Measurements from ENCODE around the gene DAO. TPM values are rescaled to one million over a fixed set of nuclear protein-coding genes. Genes with fewer than 3 reads are reported as not detected.

DAO gene
- total RNA-seq, 1 donor from 2014 or later: not detected

DNA sequence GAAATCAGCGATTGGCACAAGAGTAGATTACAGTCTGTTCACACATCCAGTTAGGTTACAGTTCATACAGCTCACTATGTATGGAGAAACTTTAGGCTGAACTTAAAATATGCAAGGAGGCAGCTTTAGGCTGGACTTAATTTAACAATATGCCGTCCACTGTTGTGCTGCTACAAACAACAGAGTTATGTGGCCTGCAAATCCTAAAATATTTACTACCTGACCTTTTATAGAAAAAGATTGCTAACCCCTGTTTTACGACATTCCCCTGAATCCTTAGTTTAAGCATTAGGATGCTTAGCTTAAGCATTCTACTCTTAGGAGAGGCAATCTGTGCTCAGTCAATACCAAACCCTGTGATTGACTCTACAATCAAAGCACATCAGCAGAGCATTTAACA, 50.9 kb downstream of the DAO start:
- no peaks in the 10 kb centered on the region for H3K9me3 Mint-ChIP-seq (ENCODE audit: low read depth)
- no peaks in the 10 kb centered on the region for H3K36me3 Mint-ChIP-seq (ENCODE audit: insufficient read depth)
- no peak overlapping the region for H3K27ac Mint-ChIP-seq

DNA sequence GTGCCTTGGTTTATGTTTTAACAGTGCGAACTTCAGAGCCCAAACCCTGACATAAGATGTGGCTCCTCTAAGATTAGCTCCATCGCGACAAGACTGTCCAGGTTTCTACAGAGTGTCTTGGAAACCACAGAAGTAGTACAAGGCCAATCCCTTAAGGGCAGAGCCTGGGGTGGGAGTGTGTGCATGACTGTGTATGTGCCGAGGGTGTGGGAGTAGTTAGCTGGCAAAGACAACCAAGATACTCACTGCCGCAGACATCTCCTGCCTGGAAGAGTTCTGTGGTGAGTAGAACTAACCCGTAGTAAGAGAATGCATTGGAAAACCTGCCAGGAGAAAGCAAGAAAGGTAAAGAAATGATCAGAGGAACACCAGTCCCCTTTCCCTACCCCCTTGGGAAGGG, 54.1 kb downstream of the DAO start:
- no peak for DNase-seq (ENCODE audit: low spot score, unreplicated experiment)
- Mint-ChIP-seq H3K4me3 (ENCODE audit: low read depth) (no peak overlapping the region), H3K9me3 (ENCODE audit: low read depth) (no peaks in the 10 kb centered on the region), H3K27ac (no peak overlapping the region), H3K27me3 (peaks cover 22% of the 10 kb centered on the region), H3K36me3 (ENCODE audit: insufficient read depth) (no peaks in the 10 kb centered on the region), H3K4me1 (ENCODE audit: low read depth) (no peaks in the 10 kb centered on the region)
- TF ChIP-seq, protein P1, sequence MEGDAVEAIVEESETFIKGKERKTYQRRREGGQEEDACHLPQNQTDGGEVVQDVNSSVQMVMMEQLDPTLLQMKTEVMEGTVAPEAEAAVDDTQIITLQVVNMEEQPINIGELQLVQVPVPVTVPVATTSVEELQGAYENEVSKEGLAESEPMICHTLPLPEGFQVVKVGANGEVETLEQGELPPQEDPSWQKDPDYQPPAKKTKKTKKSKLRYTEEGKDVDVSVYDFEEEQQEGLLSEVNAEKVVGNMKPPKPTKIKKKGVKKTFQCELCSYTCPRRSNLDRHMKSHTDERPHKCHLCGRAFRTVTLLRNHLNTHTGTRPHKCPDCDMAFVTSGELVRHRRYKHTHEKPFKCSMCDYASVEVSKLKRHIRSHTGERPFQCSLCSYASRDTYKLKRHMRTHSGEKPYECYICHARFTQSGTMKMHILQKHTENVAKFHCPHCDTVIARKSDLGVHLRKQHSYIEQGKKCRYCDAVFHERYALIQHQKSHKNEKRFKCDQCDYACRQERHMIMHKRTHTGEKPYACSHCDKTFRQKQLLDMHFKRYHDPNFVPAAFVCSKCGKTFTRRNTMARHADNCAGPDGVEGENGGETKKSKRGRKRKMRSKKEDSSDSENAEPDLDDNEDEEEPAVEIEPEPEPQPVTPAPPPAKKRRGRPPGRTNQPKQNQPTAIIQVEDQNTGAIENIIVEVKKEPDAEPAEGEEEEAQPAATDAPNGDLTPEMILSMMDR (IDR thresholded peaks at IDR 0.05; ENCODE audit: unreplicated experiment): no peak

More for the DNA sequence above, 50.9 kb downstream of the DAO start:
- TF ChIP-seq, protein P1 (IDR thresholded peaks at IDR 0.05; ENCODE audit: unreplicated experiment): no peak
- Mint-ChIP-seq H3K27me3 (peaks cover 10% of the 10 kb centered on the region), H3K4me1 (ENCODE audit: low read depth) (no peaks in the 10 kb centered on the region), H3K4me3 (ENCODE audit: low read depth) (no peak overlapping the region)
- DNase-seq (ENCODE audit: low spot score, unreplicated experiment): no peak

DNA sequence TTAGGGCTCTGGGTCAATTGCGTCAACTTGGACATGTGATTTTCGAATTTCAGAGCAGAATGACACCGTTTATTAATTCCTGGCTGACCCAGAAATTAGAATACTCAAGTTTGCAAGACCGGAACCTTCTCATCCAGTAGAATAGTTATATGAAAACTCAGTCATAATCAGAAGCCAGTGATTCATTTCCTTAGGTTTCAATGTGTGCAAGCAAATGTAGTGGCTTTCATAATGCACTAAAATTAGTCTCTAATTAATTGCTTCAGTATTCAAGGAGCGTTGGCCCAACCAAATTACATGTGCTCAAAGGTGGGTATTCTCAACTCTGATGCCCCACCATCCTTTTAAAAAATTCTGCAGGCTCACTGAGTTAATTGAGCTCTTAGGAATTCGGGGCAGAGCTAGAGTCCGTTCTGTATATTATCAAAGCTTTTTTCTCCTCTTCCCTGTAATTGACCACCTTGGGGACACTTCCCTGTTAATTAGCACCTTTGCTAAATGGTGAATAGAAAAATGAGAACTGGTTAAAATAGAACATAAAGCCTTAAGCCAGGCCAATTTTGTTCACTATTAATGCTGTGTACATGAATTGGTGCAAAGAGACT, 55.4 kb downstream of the DAO start:
- H3K9me3 Mint-ChIP-seq (ENCODE audit: low read depth): no peaks in the 10 kb centered on the region
- H3K4me1 Mint-ChIP-seq (ENCODE audit: low read depth): no peaks in the 10 kb centered on the region
- no peak for DNase-seq (ENCODE audit: low spot score, unreplicated experiment)
- TF ChIP-seq, protein P1 (IDR thresholded peaks at IDR 0.05; ENCODE audit: unreplicated experiment): no peak
- H3K36me3 Mint-ChIP-seq (ENCODE audit: insufficient read depth): no peaks in the 10 kb centered on the region
- H3K4me3 Mint-ChIP-seq (ENCODE audit: low read depth): no peak overlapping the region
- peaks cover 22% of the 10 kb centered on the region for H3K27me3 Mint-ChIP-seq
- H3K27ac Mint-ChIP-seq: no peak overlapping the region

DNA sequence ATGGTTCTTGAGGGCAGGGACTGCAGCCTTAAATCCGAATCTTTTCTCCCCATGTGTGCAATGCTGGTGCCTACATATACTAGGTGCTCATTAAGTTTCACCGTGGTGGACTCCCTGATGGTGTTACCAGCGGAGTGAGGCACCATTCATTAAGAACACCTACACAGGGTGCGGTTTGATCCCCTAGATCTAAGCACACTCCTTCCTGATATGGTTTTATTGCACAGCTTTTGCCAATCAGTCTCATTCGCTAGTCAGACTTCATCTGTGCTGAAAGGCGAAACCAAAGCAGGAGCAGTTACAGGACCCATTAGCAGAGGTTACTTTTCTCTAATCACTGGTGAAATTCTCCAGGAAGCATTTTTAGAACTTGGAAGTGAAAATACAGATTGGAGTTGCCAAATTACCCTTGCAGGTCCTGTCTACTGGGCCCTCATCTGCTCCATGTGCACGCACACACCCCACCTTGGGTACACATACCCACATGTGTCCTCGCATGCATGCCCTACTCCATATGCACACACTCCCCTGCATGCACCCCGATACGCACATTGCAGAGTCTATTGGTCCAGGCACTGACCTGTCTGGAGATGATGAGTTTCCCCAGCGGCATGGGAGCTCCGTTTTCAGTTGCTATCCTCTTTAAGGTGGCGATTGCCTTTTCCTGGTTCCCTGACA, 58.5 kb downstream of the DAO start:
- Mint-ChIP-seq H3K36me3 (ENCODE audit: insufficient read depth) (no peaks in the 10 kb centered on the region), H3K4me1 (ENCODE audit: low read depth) (no peaks in the 10 kb centered on the region), H3K27me3 (peaks cover 22% of the 10 kb centered on the region), H3K4me3 (ENCODE audit: low read depth) (no peak overlapping the region), H3K9me3 (ENCODE audit: low read depth) (no peaks in the 10 kb centered on the region), H3K27ac (no peak overlapping the region)
- TF ChIP-seq, protein P1 (IDR thresholded peaks at IDR 0.05; ENCODE audit: unreplicated experiment): no peak
- no peak for DNase-seq (ENCODE audit: low spot score, unreplicated experiment)

DNA sequence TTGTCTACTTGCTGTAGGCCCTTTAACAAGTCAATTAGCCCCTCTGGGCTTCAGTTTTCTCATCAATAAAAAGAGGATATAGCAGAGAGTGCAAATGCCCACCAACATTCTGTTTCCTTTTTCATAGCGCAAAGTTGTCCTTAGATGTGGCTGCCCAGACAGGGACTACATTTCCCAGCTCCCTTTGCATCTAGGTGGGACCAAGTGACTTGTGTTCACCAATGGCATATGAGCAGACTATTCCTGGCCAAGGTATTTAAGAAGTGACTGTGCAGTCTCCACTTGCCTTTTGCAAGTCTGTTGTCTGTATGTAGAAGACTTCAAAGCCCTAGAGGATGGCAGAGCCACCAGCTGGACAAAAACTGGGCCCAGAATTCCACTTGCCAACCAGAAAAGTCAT, 59.7 kb downstream of the DAO start:
- H3K4me3 Mint-ChIP-seq (ENCODE audit: low read depth): no peak overlapping the region
- no peak overlapping the region for H3K27ac Mint-ChIP-seq
- TF ChIP-seq, protein P1 (IDR thresholded peaks at IDR 0.05; ENCODE audit: unreplicated experiment): no peak
- H3K9me3 Mint-ChIP-seq (ENCODE audit: low read depth): no peaks in the 10 kb centered on the region
- no peak for DNase-seq (ENCODE audit: low spot score, unreplicated experiment)
- no peaks in the 10 kb centered on the region for H3K36me3 Mint-ChIP-seq (ENCODE audit: insufficient read depth)
- no peaks in the 10 kb centered on the region for H3K4me1 Mint-ChIP-seq (ENCODE audit: low read depth)
- H3K27me3 Mint-ChIP-seq: peaks cover 14% of the 10 kb centered on the region

Measured in progenitor cell of endocrine pancreas (in vitro differentiated cells).